Measurements from ENCODE around the gene HECA.
"Not testable (repeated sequence)": the region's sequence is repeated elsewhere in the genome, so short reads cannot be mapped to it uniquely, and the experiment has no call there.

The HECA gene

DNA sequence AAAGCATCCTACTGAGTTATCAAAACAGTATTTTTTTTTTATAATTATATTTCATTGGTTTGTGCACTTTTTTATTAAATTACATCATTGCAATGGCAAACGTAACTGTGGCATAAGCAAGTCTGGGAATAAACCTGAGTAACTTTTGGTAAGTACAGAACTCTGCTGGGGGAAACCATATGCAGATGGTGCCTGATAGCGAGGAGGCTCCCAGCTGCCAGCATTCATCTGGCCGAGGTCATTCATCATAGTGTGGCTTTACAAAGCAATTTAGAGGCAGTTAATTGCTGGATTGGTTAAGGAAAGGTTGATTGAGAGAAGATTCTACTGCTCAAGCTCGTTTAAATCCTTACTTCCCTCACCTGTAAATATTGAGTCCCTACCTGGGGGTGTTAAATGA is 52.6 kb downstream of the HECA start:
- H3K9ac ChIP-seq: no peak overlapping the region
- TF ChIP-seq Cebpa-rat (IDR thresholded peaks at IDR 0.05): no peak
- H4K20me1 ChIP-seq: no peaks in the 10 kb centered on the region
- no peak overlapping the region for H3K4me2 ChIP-seq
- H3K4me3 ChIP-seq: no peak overlapping the region
- no peaks in the 10 kb centered on the region for H3K27me3 ChIP-seq
- peaks cover 0 to 17% (median 0%) of the 10 kb centered on the region in 10 experiments; a peak in 4 of 20 replicates for H3K4me1 ChIP-seq
- peaks cover 0 to 5% (median 0%) of the 10 kb centered on the region in 11 experiments; a peak in 1 of 22 replicates for H3K9me3 ChIP-seq (replicated peaks in 1 of 11)
- H3K36me3 ChIP-seq: peaks cover 0 to 10% (median 0%) of the 10 kb centered on the region in 11 experiments; a peak in 5 of 22 replicates
- no peak overlapping the region for H3K27ac ChIP-seq

DNA sequence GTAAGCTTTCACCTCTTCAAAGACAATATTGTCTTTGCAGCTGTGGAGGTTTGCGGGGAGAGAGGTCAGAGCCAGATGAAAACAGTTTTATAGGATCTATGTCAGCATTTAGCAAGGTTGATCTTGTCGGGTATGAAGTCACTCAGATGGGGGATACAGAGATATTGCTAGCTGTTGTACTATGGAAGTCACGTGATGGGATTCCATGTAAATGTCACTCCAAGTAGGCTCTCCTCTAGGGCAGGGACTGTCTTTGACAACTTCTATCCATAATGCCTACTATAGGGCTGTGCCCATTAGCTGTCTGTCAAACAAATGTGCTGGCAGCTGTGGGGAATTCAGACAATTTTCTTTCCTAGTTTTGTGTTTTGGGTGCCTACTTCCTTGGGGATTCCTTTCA is 54.8 kb downstream of the HECA start:
- H3K4me3 ChIP-seq: no peak overlapping the region
- H3K27me3 ChIP-seq: no peaks in the 10 kb centered on the region
- H3K9me3 ChIP-seq (replicated peaks in 1 of 11): peaks cover 0 to 13% (median 3%) of the 10 kb centered on the region in 11 experiments; a peak in 3 of 22 replicates
- H3K27ac ChIP-seq: no peak overlapping the region
- no peaks in the 10 kb centered on the region for H4K20me1 ChIP-seq
- no peak overlapping the region for H3K4me2 ChIP-seq
- no peak for TF ChIP-seq Cebpa-rat (IDR thresholded peaks at IDR 0.05)
- H3K9ac ChIP-seq: no peak overlapping the region
- no peaks in the 10 kb centered on the region for H3K4me1 ChIP-seq
- H3K36me3 ChIP-seq: peaks cover 0 to 3% (median 0%) of the 10 kb centered on the region in 11 experiments; a peak in 2 of 22 replicates

GRCh38 chr6:139194740-139195139 is 59.9 kb downstream of the HECA start:
- peaks cover 11 to 43% (median 31%) of the 10 kb centered on the region in 10 experiments for H3K4me1 ChIP-seq
- H3K36me3 ChIP-seq: no peaks in the 10 kb centered on the region
- no peaks in the 10 kb centered on the region for H4K20me1 ChIP-seq
- no peaks in the 10 kb centered on the region for H3K27me3 ChIP-seq
- TF ChIP-seq Cebpa-rat (IDR thresholded peaks at IDR 0.05): no peak
- no peak overlapping the region for H3K9ac ChIP-seq
- H3K9me3 ChIP-seq (replicated peaks in 1 of 11): peaks cover 0 to 12% (median 3%) of the 10 kb centered on the region in 11 experiments; a peak in 5 of 22 replicates
- no peak overlapping the region for H3K4me3 ChIP-seq
- H3K4me2 ChIP-seq: no peak overlapping the region; a peak in 1 of 22 replicates
- no peak overlapping the region for H3K27ac ChIP-seq

GRCh38 chr6:139198529-139199288 is 63.8 kb downstream of the HECA start:
- H3K9ac ChIP-seq: no peak overlapping the region; a peak in 1 of 22 replicates
- peaks cover 0 to 24% (median 13%) of the 10 kb centered on the region in 11 experiments; a peak in 14 of 22 replicates for H3K9me3 ChIP-seq (replicated peaks in 1 of 11)
- peak overlapping the region in 3 of 10 experiments; percentile 8 to 15 (median 13); a peak in 2 of 20 replicates for H3K4me3 ChIP-seq
- peaks cover 11 to 53% (median 36%) of the 10 kb centered on the region in 10 experiments for H3K4me1 ChIP-seq
- no peak for TF ChIP-seq Cebpa-rat (IDR thresholded peaks at IDR 0.05)
- peak overlapping the region; percentile 3 to 95 (median 63); a peak in 20 of 22 replicates for H3K4me2 ChIP-seq
- no peaks in the 10 kb centered on the region for H3K36me3 ChIP-seq
- H4K20me1 ChIP-seq: no peaks in the 10 kb centered on the region
- peak overlapping the region in 2 of 11 experiments; percentile 19 to 25; a peak in 3 of 22 replicates for H3K27ac ChIP-seq
- H3K27me3 ChIP-seq: no peaks in the 10 kb centered on the region

DNA sequence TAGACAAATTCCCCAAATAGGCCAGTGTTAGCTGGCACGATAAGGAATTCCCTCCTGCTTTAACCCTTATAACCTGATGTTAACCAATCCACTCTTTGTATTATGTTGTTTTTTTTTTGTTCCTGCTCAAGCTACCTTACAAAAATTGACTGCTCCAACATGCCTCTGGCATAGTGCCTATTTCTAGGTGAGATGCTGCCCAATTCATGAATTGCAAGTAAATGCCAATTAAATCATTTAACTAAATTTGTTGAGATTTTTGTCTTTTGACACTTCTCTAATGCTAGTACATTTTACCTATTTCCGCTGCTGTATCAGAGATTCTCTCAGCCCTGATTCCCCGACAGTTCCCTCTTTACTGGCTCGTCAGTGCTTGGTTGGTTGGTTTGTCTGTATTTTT is 66.5 kb downstream of the HECA start:
- Histone ChIP-seq H3K36me3 (peaks cover 0 to 5% (median 0%) of the 10 kb centered on the region in 11 experiments; a peak in 2 of 22 replicates), H3K27me3 (no peaks in the 10 kb centered on the region), H3K27ac (no peak overlapping the region), H3K9me3 (replicated peaks in 1 of 11) (peaks cover 23 to 44% (median 33%) of the 10 kb centered on the region in 11 experiments), H4K20me1 (no peaks in the 10 kb centered on the region), H3K4me3 (no peak overlapping the region), H3K4me1 (peaks cover 11 to 45% (median 35%) of the 10 kb centered on the region in 10 experiments), H3K4me2 (no peak overlapping the region), H3K9ac (no peak overlapping the region)
- no peak for TF ChIP-seq Cebpa-rat (IDR thresholded peaks at IDR 0.05)

- Histone ChIP-seq H3K9ac (no peak overlapping the region), H4K20me1 (no peaks in the 10 kb centered on the region), H3K4me2 (no peak overlapping the region), H3K27ac (no peak overlapping the region), H3K36me3 (peaks cover 0 to 5% (median 0%) of the 10 kb centered on the region in 11 experiments; a peak in 2 of 22 replicates), H3K9me3 (replicated peaks in 1 of 11) (peaks cover 57 to 78% (median 67%) of the 10 kb centered on the region in 11 experiments), H3K27me3 (no peaks in the 10 kb centered on the region), H3K4me1 (peaks cover 0 to 9% (median 2%) of the 10 kb centered on the region in 10 experiments; a peak in 10 of 20 replicates), H3K4me3 (no peak overlapping the region)
- no peak for TF ChIP-seq Cebpa-rat (IDR thresholded peaks at IDR 0.05)
Measured at GRCh38 chr6:139204978-139205377, 70.1 kb downstream of the HECA start.

DNA sequence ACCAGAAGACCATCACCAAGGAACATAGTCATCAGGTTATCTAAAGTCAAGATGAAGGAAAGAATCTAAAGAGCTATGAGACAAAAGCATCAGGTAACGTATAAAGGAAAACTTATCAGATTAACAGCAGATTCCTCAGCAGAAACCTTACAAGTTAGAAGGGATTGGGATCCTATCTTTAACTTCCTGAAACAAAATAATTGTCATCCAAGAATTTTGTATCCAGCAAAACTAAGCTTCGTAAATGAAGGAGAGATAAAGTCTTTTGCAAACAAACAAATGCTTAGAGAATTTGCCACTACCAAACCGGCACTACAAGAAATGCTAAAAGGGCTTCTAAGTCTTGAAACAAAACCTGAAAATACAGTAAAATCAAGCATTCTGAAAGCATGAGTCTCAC is 71.0 kb downstream of the HECA start:
- Histone ChIP-seq H3K36me3 (peaks cover 0 to 5% (median 0%) of the 10 kb centered on the region in 11 experiments; a peak in 2 of 22 replicates), H4K20me1 (no peaks in the 10 kb centered on the region), H3K27me3 (no peaks in the 10 kb centered on the region), H3K4me1 (peaks cover 0 to under 1% (median 0%) of the 10 kb centered on the region in 10 experiments; a peak in 2 of 20 replicates), H3K4me2 (no peak overlapping the region), H3K9me3 (replicated peaks in 1 of 11) (peaks cover 65 to 80% (median 75%) of the 10 kb centered on the region in 11 experiments), H3K4me3 (no peak overlapping the region), H3K27ac (no peak overlapping the region), H3K9ac (no peak overlapping the region)
- TF ChIP-seq Cebpa-rat (IDR thresholded peaks at IDR 0.05): no peak

GRCh38 chr6:139210766-139211165 is 75.9 kb downstream of the HECA start:
- not testable (repeated sequence) for H3K36me3 ChIP-seq, H3K27me3 ChIP-seq, H3K4me1 ChIP-seq, H3K9ac ChIP-seq, H3K27ac ChIP-seq, H4K20me1 ChIP-seq, H3K4me3 ChIP-seq, H3K4me2 ChIP-seq
- H3K9me3 ChIP-seq (replicated peaks in 1 of 11): peaks cover 43 to 54% (median 49%) of the 10 kb centered on the region in 11 experiments

DNA sequence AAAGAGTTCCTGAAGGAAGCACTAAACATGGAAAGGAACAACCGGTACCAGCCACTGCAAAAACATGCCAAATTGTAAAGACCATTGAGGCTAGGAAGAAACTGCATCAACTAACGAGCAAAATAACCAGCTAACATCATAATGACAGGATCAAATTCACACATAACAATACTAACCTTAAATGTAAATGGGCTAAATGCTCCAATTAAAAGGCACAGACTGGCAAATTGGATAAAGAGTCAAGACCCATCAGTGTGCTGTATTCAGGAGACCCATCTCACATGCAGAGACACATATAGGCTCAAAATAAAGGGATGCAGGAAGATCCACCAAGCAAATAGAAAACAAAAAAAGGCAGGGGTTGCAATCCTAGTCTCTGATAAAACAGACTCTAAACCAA is 77.6 kb downstream of the HECA start:
- H3K27ac ChIP-seq, H3K9ac ChIP-seq, H3K27me3 ChIP-seq, H3K4me1 ChIP-seq, H3K36me3 ChIP-seq, H4K20me1 ChIP-seq, H3K4me3 ChIP-seq, H3K4me2 ChIP-seq: not testable (repeated sequence)
- H3K9me3 ChIP-seq (replicated peaks in 1 of 11): peaks cover 26 to 37% (median 33%) of the 10 kb centered on the region in 11 experiments
